PC-3 (cell line): ENCODE data around the gene NUP62. TPM values are rescaled to one million over a fixed set of nuclear protein-coding genes. Genes with fewer than 3 reads are reported as not detected.
A peak's percentile ranks its signal among the peaks of the same experiment; 100 is the strongest.

Experiments
- ATAC-seq: fragments of 200-7000 bp; cut with Tn5 transposase; 2 replicates; pipeline ENCODE4 v1.9.1; 2020; ENCODE audit warnings: mild to moderate bottlenecking, moderate library complexity
- BruUV-seq: library from RNA; stranded (reverse); fragments of 400-500 nt; replicated peaks from 2 replicates; lab custom pipeline; 2021; lab: Mats Ljungman, UMichigan
- CTCF ChIA-PET: fragments of 300-600 bp; sonication (Branson Sonifier 250); formaldehyde crosslinking; loops from one replicate; lab custom pipeline; 2022; ENCODE audit warnings: antibody characterized with exemption; lab: Charles Lee
- POLR2A ChIA-PET: fragments of 300-600 bp; sonication (Branson Sonifier 250); formaldehyde crosslinking; loops from one replicate; lab custom pipeline; 2022; ENCODE audit warnings: antibody characterized with exemption; ENCODE audit not compliant: unreplicated experiment; lab: Charles Lee
- DNase-seq: peaks from one replicate; pipeline ENCODE4 v3.0.0-alpha.2; 2015
- H2AFZ ChIP-seq: fragments of 300-600 bp; sonication (generic); 2 replicates; pipeline ENCODE4 v1.6.0; 2016; ENCODE audit warnings: antibody characterized with exemption, low read length
- H3F3A ChIP-seq: fragments of 300-600 bp; sonication (generic); one replicate; pipeline ENCODE4 v1.6.0; 2017; ENCODE audit warnings: antibody characterized with exemption, low read length, control low read depth, mild to moderate bottlenecking; ENCODE audit not compliant: unreplicated experiment
- H3K27ac ChIP-seq: fragments of 300-600 bp; sonication (generic); 2 replicates; pipeline ENCODE4 v1.5.1; 2016; ENCODE audit warnings: mild to moderate bottlenecking, low read length
- H3K27me3 ChIP-seq: fragments of 300-600 bp; sonication (generic); 2 replicates; pipeline ENCODE4 v1.6.1; 2016; ENCODE audit warnings: low read length, mixed read lengths
- H3K36me3 ChIP-seq: fragments of 300-600 bp; sonication (generic); 2 replicates; pipeline ENCODE4 v1.6.1; 2016; ENCODE audit warnings: low read depth, mixed run types, low read length, mixed read lengths
- H3K4me1 ChIP-seq: fragments of 300-600 bp; sonication (generic); 2 replicates; pipeline ENCODE4 v1.5.1; 2016; ENCODE audit warnings: low read length; ENCODE audit not compliant: insufficient read depth
- H3K4me2 ChIP-seq: fragments of 300-600 bp; sonication (generic); 2 replicates; pipeline ENCODE4 v1.6.0; 2016; ENCODE audit warnings: low read length
- H3K4me3 ChIP-seq: fragments of 300-600 bp; sonication (generic); 2 replicates; pipeline ENCODE4 v1.5.1; 2016; ENCODE audit warnings: mild to moderate bottlenecking, low read length, mixed read lengths
- H3K79me2 ChIP-seq: fragments of 300-600 bp; sonication (generic); 2 replicates; pipeline ENCODE4 v1.6.1; 2017; ENCODE audit warnings: low read length, mixed read lengths
- H3K9ac ChIP-seq: fragments of 300-600 bp; sonication (generic); 2 replicates; pipeline ENCODE4 v1.6.0; 2016; ENCODE audit warnings: mild to moderate bottlenecking, low read length
- H3K9me2 ChIP-seq: fragments of 300-600 bp; sonication (generic); replicated peaks from 2 replicates; pipeline ENCODE4 v1.6.1; 2016; ENCODE audit warnings: mixed run types, low read length, mixed read lengths
- H3K9me3 ChIP-seq: fragments of 300-600 bp; sonication (generic); 2 replicates; pipeline ENCODE4 v1.6.1; 2016; ENCODE audit warnings: low read length, mixed read lengths
- H4K20me1 ChIP-seq: fragments of 300-600 bp; sonication (generic); 2 replicates; pipeline ENCODE4 v1.6.1; 2016; ENCODE audit warnings: low read length, mixed read lengths
- EZH2 ChIP-seq: fragments of 300-600 bp; sonication (generic); IDR thresholded peaks from one replicate; pipeline ENCODE4 v1.6.1; 2017; ENCODE audit warnings: antibody characterized with exemption, mild to moderate bottlenecking, low read length; ENCODE audit not compliant: unreplicated experiment
- EZH2phosphoT487 ChIP-seq: fragments of 300-600 bp; sonication (generic); IDR thresholded peaks from 2 replicates; pipeline ENCODE4 v1.6.1; 2018; ENCODE audit warnings: mild to moderate bottlenecking, antibody characterized with exemption, low read length, borderline replicate concordance
- intact Hi-C: fragments of 100-400 bp; cut with micrococcal nuclease; formaldehyde crosslinking; loops from 2 replicates; pipeline ENCODE4 v1.9.0; 2023
- total RNA-seq: library from RNA; depleted of rRNA; stranded (reverse); fragments of >200 nt; gene quantifications from 2 replicates; pipeline ENCODE4 v1.2.3, GENCODE V29; 2014
- TF ChIP-seq, protein P1 (sequence below): fragments of 300-600 bp; sonication (generic); conservative IDR thresholded peaks from 2 replicates; pipeline ENCODE4 v1.5.1; 2017; ENCODE audit warnings: antibody characterized with exemption, low read depth, mild to moderate bottlenecking, low read length

The NUP62 gene
- total RNA-seq, 1 experiment from 2014 or later = 129 TPM

- peaks cover 17% of the 10 kb centered on the region; the same call in 1 of the 2 replicates for H3K36me3 ChIP-seq
- no peaks in the 10 kb centered on the region for H3K9me2 ChIP-seq
- POLR2A ChIA-PET = interaction anchor here (0.5 to 1.1 kb wide), 5 partner anchors 19 to 916 kb away, joined by 3 to 9 read pairs (median 4); no protein-coding TSS in a partner anchor
- no peaks in the 10 kb centered on the region for H3K9me3 ChIP-seq
- intact Hi-C loops = loop anchor here (1.0 to 5.0 kb wide), 3 partner anchors 8 to 460 kb away; partner anchors contain the start of genes AKT1S1, KCNC3, MED25 and TBC1D17
- H3K79me2 ChIP-seq = peaks cover 35% of the 10 kb centered on the region
- TF ChIP-seq, protein P1, sequence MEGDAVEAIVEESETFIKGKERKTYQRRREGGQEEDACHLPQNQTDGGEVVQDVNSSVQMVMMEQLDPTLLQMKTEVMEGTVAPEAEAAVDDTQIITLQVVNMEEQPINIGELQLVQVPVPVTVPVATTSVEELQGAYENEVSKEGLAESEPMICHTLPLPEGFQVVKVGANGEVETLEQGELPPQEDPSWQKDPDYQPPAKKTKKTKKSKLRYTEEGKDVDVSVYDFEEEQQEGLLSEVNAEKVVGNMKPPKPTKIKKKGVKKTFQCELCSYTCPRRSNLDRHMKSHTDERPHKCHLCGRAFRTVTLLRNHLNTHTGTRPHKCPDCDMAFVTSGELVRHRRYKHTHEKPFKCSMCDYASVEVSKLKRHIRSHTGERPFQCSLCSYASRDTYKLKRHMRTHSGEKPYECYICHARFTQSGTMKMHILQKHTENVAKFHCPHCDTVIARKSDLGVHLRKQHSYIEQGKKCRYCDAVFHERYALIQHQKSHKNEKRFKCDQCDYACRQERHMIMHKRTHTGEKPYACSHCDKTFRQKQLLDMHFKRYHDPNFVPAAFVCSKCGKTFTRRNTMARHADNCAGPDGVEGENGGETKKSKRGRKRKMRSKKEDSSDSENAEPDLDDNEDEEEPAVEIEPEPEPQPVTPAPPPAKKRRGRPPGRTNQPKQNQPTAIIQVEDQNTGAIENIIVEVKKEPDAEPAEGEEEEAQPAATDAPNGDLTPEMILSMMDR = no peak
- TF ChIP-seq EZH2phosphoT487 = no peak
- no peak for TF ChIP-seq EZH2
- CTCF ChIA-PET = interaction anchor here (0.7 to 1.0 kb wide), 2 partner anchors 83 to 1470 kb away, joined by 3 read pairs; no protein-coding TSS in a partner anchor
- H3K9ac ChIP-seq = no peak overlapping the region
- no peak overlapping the region for H3K27ac ChIP-seq
- peak overlapping the region; percentile 81 for H3K4me2 ChIP-seq
- DNase-seq (no peak), ATAC-seq (peak; percentile 11)
- BruUV-seq = no TSS peak
- peak overlapping the region; percentile 59 for H3K4me3 ChIP-seq
- no peaks in the 10 kb centered on the region for H3K27me3 ChIP-seq
- H2AFZ ChIP-seq = peak overlapping the region; percentile 66
- H3F3A ChIP-seq = no peaks in the 10 kb centered on the region
- peaks cover 28% of the 10 kb centered on the region for H3K4me1 ChIP-seq
- peaks cover 10% of the 10 kb centered on the region for H4K20me1 ChIP-seq
Observed at GRCh38 chr19:49869009-49869483, 60.3 kb downstream of the NUP62 start.

DNA sequence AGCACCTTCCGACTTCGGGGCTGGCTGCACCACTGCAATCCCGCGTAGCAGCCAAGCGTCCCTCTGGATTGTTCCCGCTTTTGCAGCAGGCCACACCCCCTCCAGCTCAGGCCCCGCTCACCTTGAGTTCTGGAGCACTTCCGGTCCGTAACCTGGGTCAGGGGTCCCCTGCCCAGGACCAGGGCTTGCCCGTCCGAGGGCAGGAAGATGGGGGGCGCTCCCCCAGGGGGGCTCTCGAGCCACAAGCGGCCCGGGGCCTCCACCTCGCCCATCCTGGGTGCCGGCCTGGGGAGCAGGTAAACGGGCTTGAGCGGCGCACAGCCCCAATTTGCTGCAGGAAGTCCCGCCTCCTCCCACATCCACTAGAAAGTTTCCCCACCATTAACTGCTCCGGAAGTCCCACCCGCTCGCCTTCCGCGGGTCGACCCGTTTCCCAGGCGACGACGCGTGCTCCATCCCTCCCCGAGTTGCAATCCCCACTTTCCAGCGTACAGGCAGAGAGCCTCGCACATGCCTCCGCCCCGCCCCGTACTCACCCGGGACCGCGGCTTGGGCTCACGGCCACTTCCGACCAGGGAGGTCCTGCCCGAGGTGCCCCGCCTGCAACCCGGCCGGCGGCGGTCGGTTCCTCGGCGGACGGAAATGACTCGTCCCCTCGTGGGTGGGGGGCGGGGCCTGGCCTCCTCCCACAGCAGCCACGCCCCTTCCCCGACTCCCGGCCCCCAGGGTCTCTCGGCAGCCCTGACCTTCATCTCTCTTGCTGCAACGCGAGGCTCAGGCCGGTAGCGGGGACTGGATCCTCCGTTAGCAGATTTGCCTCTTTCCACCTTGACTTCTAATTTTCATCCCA is 62.1 kb downstream of the NUP62 start, which contains the start of gene PNKP:
TSS of gene PNKP (minus strand) at position 644 of the 850 bp plus-strand sequence. CDS start at position 272, 372 bp downstream.
- Histone ChIP-seq H3K4me3 (peak within 1 kb of the TSS; percentile 90), H3K9ac (peak within 1 kb of the TSS; percentile 83), H3K36me3 (peaks cover 32% of the 10 kb centered on the region), H4K20me1 (peaks cover 17% of the 10 kb centered on the region), H3F3A (no peaks in the 10 kb centered on the region), H3K27me3 (no peaks in the 10 kb centered on the region), H3K79me2 (peaks cover 41% of the 10 kb centered on the region), H3K4me2 (peak within 1 kb of the TSS; percentile 95), H2AFZ (peak within 1 kb of the TSS; percentile 89), H3K4me1 (peaks cover 28% of the 10 kb centered on the region), H3K9me2 (no peaks in the 10 kb centered on the region), H3K27ac (peak within 1 kb of the TSS; percentile 84), H3K9me3 (no peaks in the 10 kb centered on the region)
- CTCF ChIA-PET = no interaction called here
- DNase-seq (peak; percentile 91), ATAC-seq (peak; percentile 41)
- intact Hi-C loops = loop anchor here (5.0 kb wide), 1 partner anchor 50 kb away; the partner anchor contains the start of gene MED25
- no peak for TF ChIP-seq EZH2phosphoT487
- TF ChIP-seq, protein P1 = no peak
- TF ChIP-seq EZH2 = no peak
- POLR2A ChIA-PET = interaction anchor here (1.0 kb wide), 1 partner anchor 17 kb away, joined by 7 read pairs; no protein-coding TSS in a partner anchor
- BruUV-seq = no TSS peak
